Fibroblast of pulmonary artery (primary cell): Measurements from ENCODE around the gene KRT37.
A peak's percentile ranks its signal among the peaks of the same experiment; 100 is the strongest.
"Not testable (repeated sequence)": the region's sequence is repeated elsewhere in the genome, so short reads cannot be mapped to it uniquely, and the experiment has no call there.

Experiments used
- DNase-seq: peaks from one replicate; pipeline ENCODE4 v3.0.0-alpha.2; 2010; ENCODE audit warnings: low read depth
- H3K4me3 ChIP-seq: replicated peaks from 2 replicates; pipeline ENCODE4 v1.5.1; 2011; ENCODE audit warnings: low read depth, mild to moderate bottlenecking, control low read depth, low read length, moderate library complexity
- TF ChIP-seq, protein P1 (sequence below): IDR thresholded peaks from 2 replicates; pipeline ENCODE4 v1.5.1; 2011; ENCODE audit warnings: mild to moderate bottlenecking, control low read depth, low read length, inconsistent platforms; ENCODE audit errors: missing control alignments

The KRT37 gene

DNA sequence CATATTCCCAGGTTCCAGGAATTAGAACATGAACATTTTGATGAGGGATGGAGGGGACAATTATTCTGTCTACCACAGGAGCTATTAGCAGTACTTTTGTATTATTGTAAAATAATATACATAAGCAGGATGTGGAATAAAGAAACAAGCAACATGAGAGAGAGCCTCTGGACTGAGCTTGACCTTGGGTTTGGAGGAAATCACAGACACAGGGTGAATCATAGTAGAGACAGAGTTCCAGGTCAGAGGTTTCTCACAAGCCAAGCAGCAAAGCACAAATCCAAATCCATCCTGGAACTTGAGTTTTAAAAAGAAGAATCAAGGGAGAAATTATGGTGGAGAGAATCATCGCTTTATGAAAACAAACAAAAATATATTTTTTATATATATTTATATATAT is 32.1 kb downstream of the KRT37 start:
- DNase-seq: no peak
- TF ChIP-seq, protein P1, sequence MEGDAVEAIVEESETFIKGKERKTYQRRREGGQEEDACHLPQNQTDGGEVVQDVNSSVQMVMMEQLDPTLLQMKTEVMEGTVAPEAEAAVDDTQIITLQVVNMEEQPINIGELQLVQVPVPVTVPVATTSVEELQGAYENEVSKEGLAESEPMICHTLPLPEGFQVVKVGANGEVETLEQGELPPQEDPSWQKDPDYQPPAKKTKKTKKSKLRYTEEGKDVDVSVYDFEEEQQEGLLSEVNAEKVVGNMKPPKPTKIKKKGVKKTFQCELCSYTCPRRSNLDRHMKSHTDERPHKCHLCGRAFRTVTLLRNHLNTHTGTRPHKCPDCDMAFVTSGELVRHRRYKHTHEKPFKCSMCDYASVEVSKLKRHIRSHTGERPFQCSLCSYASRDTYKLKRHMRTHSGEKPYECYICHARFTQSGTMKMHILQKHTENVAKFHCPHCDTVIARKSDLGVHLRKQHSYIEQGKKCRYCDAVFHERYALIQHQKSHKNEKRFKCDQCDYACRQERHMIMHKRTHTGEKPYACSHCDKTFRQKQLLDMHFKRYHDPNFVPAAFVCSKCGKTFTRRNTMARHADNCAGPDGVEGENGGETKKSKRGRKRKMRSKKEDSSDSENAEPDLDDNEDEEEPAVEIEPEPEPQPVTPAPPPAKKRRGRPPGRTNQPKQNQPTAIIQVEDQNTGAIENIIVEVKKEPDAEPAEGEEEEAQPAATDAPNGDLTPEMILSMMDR: no peak
- no peak overlapping the region for H3K4me3 ChIP-seq

DNA sequence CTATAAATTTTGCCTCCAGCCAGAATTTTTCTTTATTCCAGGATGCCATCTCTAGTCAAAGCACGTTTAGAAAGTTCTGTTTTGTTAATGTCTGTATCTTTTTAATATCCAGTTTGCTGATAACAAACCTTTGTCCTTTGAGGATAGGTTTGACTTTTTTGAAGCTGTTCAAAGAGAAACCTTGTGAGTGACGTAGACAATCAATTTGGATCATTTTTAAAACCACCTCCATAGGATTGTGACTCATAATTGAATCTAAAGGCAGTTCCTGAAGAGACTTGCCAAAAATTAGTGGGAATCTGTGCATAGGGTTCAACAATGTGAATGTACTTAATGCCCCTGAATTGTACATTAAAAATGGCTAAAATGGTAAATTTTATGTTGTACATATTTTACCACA is 32.9 kb downstream of the KRT37 start:
- TF ChIP-seq, protein P1: no peak
- H3K4me3 ChIP-seq: no peak overlapping the region
- DNase-seq: no peak

DNA sequence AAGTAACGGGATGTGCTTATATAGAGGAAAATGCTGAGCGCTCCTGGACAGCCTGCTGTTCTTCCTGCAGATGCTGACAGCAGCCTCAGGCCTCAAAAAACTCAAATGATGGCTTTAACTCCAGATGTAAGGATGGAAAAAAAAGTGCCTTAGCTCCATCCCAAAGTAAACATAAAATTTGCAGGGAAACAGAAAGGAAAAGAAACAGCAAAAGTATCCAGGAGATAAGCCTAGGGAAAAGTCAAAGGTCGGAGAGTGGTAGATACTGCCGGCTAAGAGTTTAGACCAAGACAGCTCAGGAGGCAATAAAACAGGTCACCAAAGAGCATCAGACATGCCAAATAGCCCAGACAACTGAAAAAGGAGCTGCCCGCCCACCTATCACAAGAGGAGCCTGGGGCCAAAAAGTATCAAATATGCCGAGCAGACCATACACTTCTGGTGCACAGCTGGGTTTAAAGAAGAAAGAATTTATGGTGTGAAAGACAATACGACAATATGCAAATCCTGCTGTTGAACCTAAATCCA is 33.9 kb downstream of the KRT37 start:
- H3K4me3 ChIP-seq: no peak overlapping the region
- TF ChIP-seq, protein P1: no peak
- no peak for DNase-seq

DNA sequence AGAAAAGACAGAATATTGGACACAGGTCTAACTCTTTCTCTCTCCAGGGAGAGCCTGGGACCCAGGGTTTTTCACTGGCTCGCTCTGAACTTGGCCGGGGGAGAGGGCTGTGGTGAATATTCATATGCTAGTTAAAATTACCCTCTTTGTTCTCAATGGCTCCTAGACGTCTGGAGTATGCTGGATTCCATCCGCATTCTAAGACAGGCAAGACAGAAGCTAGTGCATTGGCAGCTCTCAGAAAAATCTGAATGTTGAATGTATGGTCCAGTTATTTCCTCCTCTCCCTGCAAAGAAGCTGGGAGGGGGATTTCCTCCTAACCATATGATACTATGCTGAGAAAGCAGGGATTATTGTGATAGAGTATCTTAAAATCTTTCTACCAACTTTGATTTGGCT is 36.7 kb downstream of the KRT37 start:
- no peak for DNase-seq
- TF ChIP-seq, protein P1: no peak
- no peak overlapping the region for H3K4me3 ChIP-seq

DNA sequence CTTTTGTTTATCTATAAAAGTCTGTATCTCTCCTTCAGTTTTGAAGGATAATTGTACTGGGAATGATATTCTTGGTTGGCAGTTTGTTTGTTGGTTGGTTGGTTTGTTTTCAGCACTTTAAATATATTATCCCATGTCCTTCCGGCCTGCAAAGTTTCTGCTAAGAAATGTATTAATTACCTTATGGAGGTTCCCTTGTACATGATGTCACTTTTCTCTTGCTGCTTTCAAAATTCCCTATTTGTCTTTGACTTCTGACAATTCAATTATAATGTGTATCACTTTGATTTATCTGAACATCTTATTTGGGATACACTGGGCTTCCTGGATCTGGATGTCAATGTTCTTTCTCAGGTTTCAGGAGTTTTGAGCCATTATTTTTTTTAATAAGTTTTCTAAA is 38.2 kb downstream of the KRT37 start:
- no peak for DNase-seq
- H3K4me3 ChIP-seq: no peak overlapping the region
- TF ChIP-seq, protein P1: no peak

DNA sequence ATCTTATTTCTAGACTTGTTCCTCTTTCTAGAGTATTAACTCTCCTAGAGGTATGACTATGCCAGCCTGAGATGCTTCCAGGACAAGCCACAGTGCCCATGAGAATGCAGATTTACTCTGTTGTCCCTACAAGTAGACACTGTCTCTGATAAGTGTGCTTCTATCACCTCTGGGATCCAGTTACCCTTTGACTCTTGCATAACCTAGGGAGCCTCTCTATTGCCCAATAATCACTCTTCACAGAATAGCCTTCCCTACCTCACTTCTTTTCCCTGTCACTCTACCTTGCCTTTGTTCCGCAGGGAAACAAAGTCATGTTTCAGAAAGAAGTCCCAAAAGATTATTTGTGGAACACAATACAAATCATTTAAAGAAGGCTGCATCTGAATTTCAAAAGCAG is 40.7 kb downstream of the KRT37 start:
- DNase-seq: no peak
- TF ChIP-seq, protein P1: no peak

DNA sequence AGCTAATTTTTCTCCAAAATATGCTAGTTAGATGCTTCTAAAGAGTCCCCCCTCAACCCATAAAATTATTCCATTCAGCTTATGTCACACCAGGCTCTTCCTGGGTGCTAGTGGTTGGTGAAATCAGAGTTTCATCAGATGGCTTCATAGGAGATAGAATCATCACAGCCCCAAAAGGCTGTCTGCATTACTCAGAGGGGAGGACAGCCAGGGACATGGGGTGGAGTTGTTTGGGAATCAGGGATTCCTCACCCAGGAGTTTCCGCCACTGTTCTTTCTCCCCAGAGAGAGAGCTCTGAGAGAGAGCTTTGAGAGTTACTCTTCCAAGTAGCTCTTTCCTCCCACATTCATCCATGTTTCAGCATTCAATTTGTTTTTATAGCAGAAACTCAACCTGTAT is 42.0 kb downstream of the KRT37 start:
- DNase-seq: no peak
- TF ChIP-seq, protein P1: no peak
- no peak overlapping the region for H3K4me3 ChIP-seq

More for the DNA sequence above, 40.7 kb downstream of the KRT37 start:
- no peak overlapping the region for H3K4me3 ChIP-seq

DNA sequence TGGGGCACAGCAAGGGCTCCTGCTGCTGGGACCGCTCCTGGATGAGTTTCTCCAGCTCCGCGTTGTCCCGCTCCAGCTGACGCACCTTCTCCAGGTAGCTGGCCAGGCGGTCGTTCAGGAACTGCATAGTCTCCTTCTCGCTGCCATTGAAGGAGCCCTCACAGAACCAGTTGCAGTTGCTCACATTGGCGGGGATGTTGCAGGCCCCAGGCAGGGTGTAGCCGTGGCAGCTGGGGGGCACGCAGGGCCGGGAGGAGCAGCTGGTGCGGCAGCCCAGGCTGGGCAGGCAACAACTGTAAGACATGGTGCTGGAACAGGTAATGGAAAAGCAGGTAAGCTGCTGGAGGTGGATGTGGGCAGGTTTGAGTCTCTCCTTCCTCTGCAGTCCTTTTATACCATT is 42.4 kb downstream of the KRT37 start, which contains the start of gene KRT34:
Gene KRT34 (minus strand): TSS at position 364 of the 400 bp plus-strand sequence. CDS start 60 bp downstream, at position 304.
- H3K4me3 ChIP-seq, DNase-seq: not testable (repeated sequence)

DNA sequence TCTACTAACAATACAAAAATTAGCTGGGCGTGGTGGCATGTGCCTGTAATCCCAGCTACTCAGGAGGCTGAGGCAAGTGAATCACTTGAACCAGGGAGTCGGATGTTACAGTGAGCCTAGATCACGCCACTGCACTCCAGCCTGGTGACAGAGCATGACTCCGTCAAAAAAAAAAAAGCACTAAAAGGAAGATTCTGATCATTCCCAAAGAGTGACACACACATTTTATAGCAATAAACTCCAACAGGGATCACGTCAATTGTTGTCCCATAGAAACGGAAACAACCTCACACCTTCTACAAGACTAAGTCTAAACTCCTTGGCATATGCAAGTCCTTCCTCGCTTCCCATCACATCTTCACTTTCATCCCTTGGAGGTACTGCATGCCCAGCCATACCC is 44.3 kb downstream of the KRT37 start:
- H3K4me3 ChIP-seq: not testable (repeated sequence)
- peak; percentile 32 for DNase-seq
